GM10248 (cell line): Measurements from ENCODE around the gene CLK4.

Experiments used
- CTCF ChIA-PET: fragments of 300-600 bp; sonication (Branson Sonifier 250); formaldehyde crosslinking; extraction: SDS; loops from one replicate; lab custom pipeline; 2021; ENCODE audit warnings: antibody characterized with exemption; lab: Yijun Ruan, JAX
- POLR2A ChIA-PET: fragments of 350-650 bp; sonication (Branson Sonifier 250); formaldehyde crosslinking; extraction: SDS; loops from one replicate; lab custom pipeline; 2020; ENCODE audit warnings: antibody characterized with exemption; lab: Yijun Ruan, JAX
- DNase-seq: peaks from one replicate; pipeline ENCODE4 v3.0.0; 2012; ENCODE audit errors: extremely low spot score
- CTCF ChIP-seq: IDR thresholded peaks from 2 replicates; pipeline ENCODE4 v1.5.1; 2012; ENCODE audit warnings: mild to moderate bottlenecking, low read depth; ENCODE audit errors: extremely low read depth, missing control alignments, control extremely low read depth

Gene CLK4

GRCh38 chr5:178627259-178627598, 379 bp upstream of the CLK4 start:
- no peak for DNase-seq
- ChIA-PET CTCF (interaction anchor here (1.1 kb wide), 1 partner anchor 9 kb away, joined by 3 read pairs; no protein-coding TSS in a partner anchor), POLR2A (no interaction called here)
- TF ChIP-seq CTCF: no peak

GRCh38 chr5:178625679-178626483, 969 bp downstream of the CLK4 start:
- no peak for TF ChIP-seq CTCF
- CTCF ChIA-PET: interaction anchor here (1.2 to 2.4 kb wide), 3 partner anchors 11 to 105 kb away, joined by 4 to 6 read pairs (median 6); partner anchors contain the start of gene ZNF354A
- DNase-seq: peak; percentile 23
- POLR2A ChIA-PET: interaction anchor here (0.8 to 1.6 kb wide), 2 partner anchors 21 to 998 kb away, joined by 3 to 5 read pairs; partner anchors contain the start of gene HNRNPH1

- no peak for DNase-seq
- ChIA-PET POLR2A (interaction anchor here (0.8 to 1.6 kb wide), 2 partner anchors 20 to 999 kb away, joined by 3 to 5 read pairs; partner anchors contain the start of gene HNRNPH1), CTCF (interaction anchor here (1.0 to 2.4 kb wide), 7 partner anchors 9 to 344 kb away, joined by 3 to 9 read pairs (median 4); partner anchors contain the start of gene ZNF354A)
- TF ChIP-seq CTCF: no peak
Measured at GRCh38 chr5:178624631-178625546, 2.0 kb downstream of the CLK4 start.

- POLR2A ChIA-PET: no interaction called here
- CTCF ChIA-PET: interaction anchor here (0.9 to 1.6 kb wide), 2 partner anchors 11 to 15 kb away, joined by 3 to 4 read pairs; no protein-coding TSS in a partner anchor
- no peak for DNase-seq
- no peak for TF ChIP-seq CTCF
Measured at GRCh38 chr5:178622679-178623247, 4.1 kb downstream of the CLK4 start.

- POLR2A ChIA-PET: no interaction called here
- CTCF ChIA-PET: interaction anchor here (1.1 to 1.5 kb wide), 3 partner anchors 10 to 384 kb away, joined by 3 to 5 read pairs (median 5); no protein-coding TSS in a partner anchor
- DNase-seq: no peak
Measured at GRCh38 chr5:178619390-178619789, 7.5 kb downstream of the CLK4 start.

More at GRCh38 chr5:178619390-178619789, 7.5 kb downstream of the CLK4 start:
- no peak for TF ChIP-seq CTCF
